Stimulated activated CD4-positive, alpha-beta T cell treated with anti-CD3 and anti-CD28 coated beads, Interleukin-2, amount 100 ng/mL, for 48 hours (primary cell): Measurements from ENCODE around the gene DNAJC1.

ENCODE experiments used
- DNase-seq, 2 donors: peaks; one replicate each; pipeline ENCODE4 v3.0.0-alpha.2; 2020

The DNAJC1 gene

DNA sequence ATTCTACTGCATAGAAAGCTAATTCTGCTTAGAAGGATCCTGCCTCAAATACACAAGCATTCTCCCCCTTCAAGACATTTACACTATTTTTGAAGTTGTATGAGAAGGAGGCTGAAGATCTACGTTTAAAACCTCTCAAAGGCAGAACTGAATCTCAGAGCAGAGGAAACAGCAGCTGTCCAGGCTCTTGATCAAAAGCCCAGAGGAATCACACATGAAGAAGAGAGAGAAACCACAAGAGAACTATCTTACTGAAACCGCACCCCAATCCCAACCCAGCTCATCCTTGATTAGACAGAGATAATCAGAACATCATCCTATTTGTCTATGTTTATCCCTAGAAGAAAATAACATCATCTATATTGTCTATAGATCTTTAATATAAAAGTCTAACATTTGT is 2.2 kb upstream of the DNAJC1 start:
- DNase-seq = no peak

DNA sequence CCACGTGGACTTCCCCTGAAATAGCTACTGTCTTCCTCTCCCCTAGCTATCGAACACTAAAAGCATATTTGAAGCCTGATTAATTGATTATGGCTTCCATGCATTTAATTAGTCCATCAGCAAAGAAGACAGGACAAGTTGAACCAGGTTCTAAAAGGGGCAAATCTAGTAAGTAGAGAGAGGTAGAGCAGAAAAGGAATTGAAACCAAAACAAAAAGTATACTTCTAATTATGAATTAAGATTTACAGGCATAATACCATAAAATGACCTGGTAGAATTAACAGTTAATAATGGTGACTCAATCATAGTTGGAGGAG is 393 bp upstream of the DNAJC1 start:
- no peak for DNase-seq

DNA sequence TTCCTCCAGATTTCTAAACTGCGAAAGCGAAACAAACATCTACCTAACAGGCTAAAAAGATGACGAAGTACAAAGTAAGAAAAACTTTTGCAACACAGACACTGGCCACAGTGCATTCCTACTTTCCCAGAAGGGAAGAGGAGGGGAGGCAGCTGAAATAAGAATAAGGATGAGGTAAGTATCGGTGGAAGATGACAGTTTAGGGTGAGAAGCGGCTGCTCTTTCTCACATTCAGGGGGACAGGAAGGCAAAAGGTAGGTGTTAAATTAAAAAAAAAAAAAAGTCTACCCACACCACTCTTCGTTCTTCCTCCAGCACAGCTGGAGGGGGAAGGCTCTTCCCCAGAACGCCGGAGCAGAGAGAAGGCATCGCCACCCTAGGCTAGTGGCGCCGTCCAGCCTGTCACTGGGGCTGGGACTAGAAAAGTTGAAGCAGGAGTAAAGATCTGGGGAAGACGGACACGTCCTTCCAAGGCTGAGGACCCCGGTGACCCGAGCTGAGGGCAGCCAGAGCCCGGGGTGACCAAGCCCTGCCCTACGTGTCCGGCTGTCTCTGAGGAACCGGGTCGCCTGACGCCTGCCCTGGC is 846 bp downstream of the DNAJC1 start:
- DNase-seq = no peak

DNA sequence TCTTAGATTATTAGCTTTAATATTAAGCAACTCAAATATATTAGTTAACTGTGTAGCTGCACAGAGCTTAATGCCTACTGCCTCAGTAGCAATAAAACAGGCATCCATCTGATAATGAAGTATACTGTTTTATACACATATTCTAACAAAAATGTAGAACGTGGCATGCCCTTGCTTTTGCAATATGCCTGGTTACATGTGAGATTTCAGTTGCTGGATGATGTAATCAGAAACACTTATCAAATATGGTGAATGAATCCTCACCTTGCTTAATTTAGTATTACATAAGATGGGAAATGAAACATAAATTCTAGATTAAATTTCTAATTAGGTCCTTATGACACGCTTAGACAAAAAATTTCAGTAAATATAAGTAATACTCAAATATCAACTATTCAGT is 8.0 kb downstream of the DNAJC1 start:
- DNase-seq = no peak

DNA sequence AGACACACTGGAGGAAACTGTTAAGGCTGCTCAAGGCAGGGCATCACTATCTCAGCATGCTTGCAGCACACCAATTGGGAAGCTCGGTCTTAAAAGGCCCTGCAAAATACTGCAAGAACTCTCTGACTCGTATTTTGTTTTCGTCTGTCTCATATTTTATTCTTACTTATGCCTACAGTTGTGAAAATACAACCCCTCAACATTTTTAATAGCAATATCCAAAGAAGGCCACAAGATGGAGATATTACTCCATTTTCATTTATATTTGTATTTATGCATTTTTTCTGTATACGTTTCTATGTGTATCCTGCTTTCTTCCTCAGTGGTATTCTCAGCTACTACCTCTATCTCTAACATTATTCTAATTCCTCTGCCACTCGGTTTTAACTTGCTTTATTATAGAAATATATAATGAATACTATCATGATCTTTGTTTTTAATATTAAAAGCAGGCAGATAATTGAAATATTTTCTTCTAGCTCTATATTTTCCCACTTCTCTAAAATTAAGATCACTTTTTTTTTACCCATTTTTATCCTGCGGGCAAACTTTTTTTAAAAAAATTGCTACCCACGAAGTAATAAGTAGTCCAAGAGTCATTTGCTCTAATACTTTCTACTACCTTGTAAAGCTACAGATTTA is 10.0 kb downstream of the DNAJC1 start:
- no peak for DNase-seq

DNA sequence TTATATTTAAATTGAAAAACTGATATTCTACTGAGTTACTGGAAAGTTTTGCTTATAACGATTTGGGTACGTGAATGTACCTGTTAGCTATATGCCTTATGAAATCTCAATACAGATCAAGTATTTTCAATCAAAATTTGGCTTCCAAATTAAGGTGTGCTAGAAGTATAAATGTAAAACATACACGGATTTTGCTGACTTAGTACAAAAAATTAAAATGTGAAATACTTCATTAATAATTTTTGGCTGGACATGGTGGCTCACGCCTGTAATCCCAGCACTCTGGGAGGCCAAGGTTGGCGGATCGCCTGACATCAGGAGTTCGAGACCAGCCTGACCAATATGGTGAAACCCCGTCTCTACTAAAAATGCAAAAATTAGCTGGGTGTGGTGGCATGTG is 11.7 kb downstream of the DNAJC1 start:
- DNase-seq = no peak

DNA sequence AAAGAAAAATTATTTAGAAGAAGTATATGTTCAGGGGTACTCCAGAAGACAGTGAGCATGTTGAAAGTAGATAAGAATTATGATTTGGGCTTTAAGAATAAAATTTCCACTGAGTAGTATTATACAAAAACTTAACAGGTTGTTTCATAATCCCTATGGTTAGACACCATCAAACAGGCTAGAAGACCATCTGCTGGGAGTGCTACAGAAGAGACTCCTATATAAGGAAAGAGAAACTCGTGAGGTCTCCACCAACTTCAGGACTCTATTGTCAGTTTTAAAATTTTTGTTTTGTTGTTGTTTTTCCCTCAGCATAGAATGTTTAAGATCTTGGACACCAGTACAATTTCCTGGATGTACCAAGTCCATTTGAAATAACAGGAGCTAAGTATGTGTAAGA is 13.1 kb downstream of the DNAJC1 start:
- no peak for DNase-seq

DNA sequence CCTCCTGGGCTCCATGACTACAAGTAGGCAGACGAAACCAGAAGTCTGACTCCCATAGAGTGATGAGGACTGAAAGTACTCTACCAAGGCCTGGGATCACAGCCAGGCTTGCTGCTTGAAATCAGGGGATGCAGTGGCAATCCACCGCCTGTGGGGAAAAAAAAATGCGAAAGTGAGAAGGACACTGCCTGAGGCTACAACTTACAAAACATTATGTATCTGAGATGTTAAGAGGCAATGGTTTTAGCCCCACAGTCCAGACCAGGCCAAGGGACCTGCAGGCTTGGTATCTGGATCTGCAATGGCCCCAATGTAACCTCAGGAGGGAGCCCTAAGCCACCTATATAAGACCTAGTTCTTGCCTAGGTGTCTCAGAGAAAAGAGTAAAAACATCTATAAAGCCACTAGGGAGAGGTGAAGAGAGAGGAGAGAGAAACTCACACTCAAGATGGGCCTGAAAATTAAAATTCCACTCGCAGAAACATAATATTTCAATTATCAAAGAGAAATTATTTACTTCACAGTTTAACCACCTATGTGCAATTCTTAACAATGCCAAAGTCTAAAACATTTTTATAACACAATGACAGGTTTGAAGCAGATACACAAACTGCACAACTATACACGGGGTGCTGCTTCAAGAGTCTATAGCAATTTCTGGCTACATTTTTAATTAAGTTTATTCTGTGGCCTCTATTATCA is 13.9 kb downstream of the DNAJC1 start:
- no peak for DNase-seq

DNA sequence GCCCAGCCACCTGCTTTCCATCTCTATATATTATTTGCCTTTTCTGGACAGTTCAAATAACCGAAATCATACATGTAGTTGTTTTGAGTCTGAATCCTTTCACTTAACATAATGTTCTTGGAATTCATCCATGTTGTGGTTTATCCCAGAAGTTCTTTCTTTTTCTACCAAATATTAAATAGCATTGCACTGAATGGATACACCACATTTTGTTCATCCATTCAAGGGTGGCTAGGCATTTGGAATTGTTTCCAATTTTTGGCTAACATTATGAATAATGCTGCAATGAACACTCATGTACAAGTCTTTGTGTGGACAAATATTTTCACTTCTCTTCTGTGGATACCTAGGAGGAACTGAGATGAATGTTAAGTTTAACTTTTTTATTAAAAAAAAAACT is 18.0 kb downstream of the DNAJC1 start:
- DNase-seq = no peak

DNA sequence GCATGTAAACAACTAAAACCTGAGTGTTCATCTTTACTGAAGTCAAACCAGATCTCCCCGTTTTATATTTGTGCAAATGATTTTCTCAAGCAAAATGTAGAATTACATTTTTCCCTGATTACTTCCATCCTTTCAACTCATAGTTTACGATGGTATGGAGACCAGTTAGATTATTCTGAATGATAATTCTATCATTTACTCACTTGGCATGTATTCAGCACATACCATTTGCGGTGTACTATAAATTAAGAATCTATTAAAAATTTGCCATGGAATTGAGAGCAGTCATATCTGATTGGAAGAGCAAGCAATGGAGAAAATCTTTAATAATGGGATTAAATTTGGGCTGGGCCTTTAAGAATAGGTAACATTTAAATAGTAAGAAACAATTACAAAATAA is 22.4 kb downstream of the DNAJC1 start:
- no peak for DNase-seq

DNA sequence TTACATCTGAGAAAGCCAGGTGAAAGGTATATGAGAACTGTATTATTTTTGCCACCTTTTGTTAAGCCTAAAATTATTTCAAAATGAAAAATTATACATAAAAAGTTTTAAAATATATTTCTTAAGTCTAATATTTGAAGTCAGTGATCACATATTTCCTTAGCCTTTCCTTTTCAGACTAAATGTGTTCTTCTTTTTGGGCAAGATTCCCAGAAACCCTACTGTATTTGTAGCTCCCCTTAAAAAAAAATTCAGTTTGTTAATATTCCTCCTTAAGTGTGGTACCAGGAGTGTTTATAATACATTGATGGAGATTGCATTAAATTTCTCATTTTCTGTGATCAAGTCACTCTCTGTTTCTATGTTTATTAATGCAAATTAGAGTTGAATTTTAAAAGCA is 22.8 kb downstream of the DNAJC1 start:
- no peak for DNase-seq

DNA sequence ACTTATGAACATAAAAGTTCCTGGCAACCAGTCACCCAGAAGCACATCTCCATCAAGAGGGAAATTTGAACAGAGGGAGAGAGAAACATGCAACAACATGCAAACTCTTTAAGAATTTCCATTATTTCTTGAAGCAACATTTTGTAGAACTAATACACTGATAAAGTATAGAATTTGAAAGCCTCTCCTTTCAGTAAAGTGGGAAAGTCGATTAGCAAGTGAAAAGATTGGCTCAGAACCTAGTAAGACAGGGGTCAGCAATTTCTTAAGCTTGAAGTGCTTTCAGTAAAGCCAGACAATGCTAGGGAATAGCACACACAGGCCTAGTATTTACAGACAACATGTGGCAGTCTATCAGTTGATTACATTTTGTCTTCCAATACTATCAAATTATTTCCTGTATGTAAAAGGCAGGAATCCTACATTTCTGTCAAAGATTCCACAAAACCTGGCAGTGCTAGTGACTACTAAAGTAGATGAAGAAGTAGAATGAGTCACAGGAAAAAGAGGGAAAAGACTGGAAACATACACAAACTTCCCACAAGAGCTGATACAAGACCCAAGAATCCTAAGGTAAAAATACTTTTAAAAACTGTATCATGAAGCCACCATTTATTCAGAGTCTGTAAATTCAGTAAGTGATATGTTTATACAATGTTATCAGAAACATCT is 25.2 kb downstream of the DNAJC1 start:
- DNase-seq = no peak

DNA sequence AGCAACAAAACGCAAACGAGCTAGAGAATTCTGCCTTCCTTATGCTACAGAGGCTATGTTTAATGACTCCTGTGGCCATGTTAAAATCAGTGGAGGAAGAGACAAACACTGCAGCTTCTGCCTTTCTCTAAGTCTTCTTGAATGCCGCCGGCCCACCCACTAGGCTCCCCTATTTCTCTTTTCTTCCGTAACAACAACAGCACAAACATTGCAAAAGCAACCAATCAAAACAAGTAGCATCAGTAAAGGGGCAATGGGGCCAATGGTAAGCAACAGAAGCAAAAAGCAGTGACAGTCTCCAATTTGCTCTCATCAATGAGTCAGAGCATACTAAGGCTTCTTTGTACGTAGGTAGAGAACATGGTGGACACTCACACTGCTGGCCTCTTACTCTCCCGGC is 26.8 kb downstream of the DNAJC1 start:
- DNase-seq = no peak

DNA sequence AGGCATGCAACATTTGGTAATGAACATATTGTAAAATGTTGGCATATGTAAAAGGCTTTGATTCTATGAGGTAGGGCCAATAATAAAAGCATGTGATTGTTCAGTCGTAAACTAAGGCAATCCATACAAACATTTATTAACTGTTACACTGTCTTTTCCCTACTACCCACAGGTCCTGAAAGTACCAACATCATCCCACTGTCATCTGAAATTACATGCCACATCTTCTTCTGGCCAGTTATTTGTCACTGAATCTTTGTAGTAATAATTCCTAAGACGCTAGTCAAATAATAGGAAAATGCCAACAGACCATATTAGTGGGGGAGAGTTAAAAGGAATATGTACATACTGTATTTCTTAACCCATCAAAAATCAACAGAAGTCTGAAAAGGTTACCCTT is 27.2 kb downstream of the DNAJC1 start:
- no peak for DNase-seq

DNA sequence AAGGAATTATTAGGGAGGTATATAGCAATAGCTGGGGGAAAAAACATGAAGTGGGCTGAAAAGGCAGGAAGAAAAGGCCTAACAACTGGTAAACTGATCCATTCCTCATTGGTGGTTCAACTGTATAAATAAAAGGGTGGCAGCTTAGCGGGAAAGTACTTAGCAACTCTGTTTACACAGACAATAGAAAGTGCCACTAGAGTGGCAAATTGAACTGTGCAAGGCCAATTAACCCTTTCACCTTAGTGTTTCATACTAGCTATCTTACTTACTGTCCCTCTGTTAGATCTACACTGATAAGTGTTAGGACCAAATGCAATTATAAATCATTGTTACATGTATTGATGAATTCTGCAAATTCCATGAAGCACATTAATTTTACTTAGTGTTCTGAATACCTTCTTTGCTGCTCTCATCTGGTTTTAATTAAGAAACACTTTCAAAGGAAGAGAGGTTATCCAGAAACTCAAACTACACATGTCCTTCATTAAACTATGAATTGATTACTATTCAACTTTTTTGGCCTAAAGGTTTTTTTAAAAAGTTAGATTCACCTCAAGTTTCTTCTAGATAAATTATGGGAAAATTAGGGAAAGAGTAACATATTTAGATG is 28.0 kb downstream of the DNAJC1 start:
- DNase-seq = no peak

DNA sequence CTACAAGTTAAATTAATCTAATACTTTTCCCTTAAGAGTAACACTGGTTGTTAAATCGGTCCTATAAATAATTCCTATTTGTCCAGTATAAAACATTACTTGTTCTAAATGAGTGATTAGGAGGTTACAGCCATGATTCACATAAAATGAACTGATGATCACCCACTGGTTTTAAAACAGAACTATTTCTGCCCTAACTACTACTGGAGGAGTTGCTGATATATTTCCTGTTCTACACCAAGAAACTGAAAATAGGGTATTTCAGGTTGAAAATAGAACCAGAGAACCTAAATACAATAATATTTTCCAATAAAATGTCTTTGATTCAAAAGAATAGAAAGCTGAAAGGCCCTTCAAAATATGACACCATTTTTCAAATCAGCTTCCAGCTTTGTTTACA is 30.9 kb downstream of the DNAJC1 start:
- no peak for DNase-seq

DNA sequence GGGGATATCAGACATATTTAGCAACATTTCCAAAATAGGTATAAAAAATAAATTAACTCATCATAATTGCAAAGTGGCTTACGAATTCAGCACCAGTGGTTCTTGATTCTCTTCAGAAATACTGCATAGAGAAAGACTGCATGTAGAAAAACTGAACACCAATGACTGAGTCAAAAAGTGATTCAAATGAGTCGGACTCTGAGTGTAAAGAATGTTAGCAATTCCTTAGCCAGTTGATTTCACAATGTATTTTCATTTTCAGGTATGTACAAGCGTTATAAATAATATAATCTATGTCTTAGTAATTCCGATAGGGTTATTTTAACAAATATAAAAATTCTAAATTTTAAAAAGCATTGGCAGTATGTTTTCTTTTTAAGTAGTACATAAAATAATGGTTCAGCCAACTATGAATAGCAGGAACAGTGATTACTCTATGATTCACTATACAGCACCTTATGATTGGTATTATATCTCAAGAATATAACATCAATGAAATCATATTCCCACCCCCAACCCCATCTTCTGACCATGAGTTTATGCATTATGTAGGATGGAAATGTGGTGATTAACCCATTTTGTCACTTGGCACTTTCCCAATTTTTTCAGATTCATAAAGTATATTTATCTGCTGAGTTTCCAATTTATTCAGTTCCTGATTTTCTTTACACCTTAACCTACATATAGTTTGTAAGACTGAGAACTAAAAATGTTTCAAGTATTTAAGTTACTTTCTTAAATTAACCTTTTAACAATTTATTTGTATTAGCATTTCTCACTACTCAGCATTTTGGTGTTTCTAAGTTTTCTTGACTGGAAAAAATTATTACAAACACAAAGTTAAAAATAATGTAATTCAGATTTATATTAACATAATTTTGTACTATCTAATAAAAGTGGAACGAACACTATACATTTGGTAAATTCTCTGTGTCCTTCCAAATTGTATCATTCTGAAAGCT is 33.9 kb downstream of the DNAJC1 start:
- DNase-seq = no peak

DNA sequence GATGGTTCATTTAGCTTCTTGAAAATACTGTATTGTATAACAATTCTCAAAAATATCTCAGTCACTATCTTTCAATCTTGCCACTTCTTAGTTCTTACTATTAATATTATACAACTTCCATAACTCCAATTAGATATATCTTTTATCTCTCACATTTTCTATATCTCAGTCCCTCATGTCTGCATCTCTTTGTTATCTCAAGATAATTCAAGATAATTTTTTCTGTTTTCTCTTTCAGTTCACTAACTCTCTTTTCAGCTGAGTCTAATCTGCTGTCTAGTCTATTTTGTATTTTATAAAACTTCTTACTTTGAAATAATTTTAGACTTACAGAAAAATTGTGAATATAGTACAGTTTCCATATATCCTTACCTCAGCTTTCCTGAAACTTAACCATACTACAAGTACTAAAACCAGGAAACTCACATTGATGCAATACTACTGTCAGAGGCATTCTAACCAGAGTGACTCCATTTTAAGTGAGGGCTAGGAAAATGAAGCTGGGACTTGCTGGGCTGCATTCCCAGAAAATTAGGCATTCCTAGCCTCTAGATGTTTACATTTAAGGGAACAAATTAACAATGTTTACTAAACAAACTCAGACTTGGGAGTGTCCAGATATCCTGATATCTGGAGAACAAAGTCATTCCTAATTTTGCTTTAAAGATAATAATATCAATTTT is 38.4 kb downstream of the DNAJC1 start:
- DNase-seq = no peak

DNA sequence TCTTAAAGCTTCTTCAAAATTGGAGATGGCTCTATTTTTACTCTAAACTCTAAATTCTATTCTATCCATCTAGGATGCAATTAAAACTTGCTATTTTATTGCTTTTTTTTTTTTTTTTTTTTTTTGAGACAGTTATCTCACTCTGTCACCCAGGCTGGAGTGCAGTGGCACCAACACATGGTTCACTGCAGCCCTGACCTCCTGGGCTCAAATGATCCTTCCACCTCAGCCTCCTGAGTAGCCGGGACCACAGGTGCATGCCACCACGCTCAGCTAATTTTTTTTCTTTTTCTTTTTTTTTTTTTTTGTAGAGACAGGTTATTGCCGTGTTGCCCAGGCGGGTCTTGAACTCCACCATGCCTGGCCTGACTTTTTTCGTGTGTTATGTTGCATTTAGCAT is 41.2 kb downstream of the DNAJC1 start:
- DNase-seq = no peak

DNA sequence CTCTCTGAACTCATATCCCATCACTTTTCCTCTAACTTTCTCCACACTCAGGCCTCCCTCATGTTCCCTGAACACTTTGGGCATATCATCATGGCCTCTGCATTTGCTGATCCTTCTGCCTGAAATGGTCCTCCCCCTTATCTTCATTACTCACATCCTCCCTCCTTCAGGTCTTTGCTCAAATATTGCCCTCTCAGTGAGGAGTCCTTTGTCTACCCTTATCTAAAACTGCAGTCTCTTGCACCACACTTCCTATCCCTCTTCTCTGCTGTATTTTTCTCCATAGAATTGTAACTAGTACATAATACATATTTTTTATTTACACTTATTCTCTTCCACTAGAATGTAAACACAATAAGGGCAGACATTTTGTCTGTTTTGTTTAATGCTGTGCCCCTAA is 41.7 kb downstream of the DNAJC1 start:
- no peak for DNase-seq

DNA sequence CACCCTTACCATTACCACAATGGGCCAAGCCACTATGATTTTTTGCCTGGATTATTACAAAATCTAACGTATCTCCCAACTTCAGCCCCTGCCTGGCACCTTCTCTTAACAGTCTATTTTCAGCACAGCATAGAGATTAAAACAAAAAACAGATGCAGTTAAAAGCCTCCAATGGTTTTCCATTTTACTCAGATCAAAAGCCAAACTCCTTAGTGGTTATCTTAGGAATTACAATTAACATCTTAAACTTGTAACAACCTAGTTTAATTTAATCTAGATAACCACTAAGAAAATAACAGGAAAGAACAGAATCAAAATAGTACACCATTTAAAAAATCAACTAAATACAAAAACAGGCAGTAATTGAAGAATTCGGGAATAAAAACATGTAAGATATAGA is 43.5 kb downstream of the DNAJC1 start:
- no peak for DNase-seq

DNA sequence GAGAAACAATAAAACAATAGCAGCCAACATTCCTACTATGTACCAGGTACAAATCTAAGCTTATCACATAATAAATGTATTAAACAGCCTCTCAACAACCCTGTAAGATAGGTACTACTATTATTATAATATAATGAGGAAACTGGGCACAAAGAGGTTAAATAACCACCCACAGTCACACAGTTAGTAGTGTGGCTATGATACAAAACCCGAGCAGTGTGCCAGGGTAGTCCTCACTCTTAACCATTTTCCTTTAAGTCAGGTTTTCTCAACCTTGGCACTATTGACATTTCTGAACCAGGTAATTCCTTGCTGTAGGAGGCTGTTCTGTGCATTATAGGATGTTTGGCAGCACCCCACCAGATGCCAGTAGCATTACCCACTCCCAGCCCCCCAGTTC is 48.8 kb downstream of the DNAJC1 start:
- no peak for DNase-seq
